Stimulated activated CD8-positive, alpha-beta memory T cell treated with anti-CD3 and anti-CD28 coated beads, Interleukin-15, amount 100 ng/mL, for 24 hours (primary cell): ENCODE data around the gene FAM151B.
"Not testable (repeated sequence)": the region's sequence is repeated elsewhere in the genome, so short reads cannot be mapped to it uniquely, and the experiment has no call there.

Source experiments
- DNase-seq: peaks from one replicate; pipeline ENCODE4 v3.0.0-alpha.2; 2020; ENCODE audit warnings: low read depth

Gene FAM151B

DNA sequence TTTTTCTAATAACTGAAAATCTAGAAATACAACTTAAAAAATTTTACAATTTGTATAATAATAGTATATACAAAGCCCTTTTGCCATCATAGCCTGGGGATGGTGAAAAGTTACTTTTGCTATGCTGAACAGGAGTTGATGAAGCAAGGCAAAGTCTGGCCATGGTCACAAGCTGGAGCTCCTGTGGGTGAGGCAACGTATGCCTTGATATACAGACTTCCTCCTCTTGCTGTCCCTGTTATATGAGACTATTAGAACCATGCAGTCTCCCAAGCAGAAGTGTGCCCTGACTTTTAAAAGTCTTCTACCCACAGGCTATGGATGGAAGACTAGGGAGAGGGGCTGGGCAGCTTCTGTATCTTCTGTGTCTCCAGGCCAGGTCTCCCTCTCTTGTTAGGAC is 15.7 kb downstream of the FAM151B start:
- no peak for DNase-seq

GRCh38 chr5:80504833-80505232 is 16.9 kb downstream of the FAM151B start:
- no peak for DNase-seq

DNA sequence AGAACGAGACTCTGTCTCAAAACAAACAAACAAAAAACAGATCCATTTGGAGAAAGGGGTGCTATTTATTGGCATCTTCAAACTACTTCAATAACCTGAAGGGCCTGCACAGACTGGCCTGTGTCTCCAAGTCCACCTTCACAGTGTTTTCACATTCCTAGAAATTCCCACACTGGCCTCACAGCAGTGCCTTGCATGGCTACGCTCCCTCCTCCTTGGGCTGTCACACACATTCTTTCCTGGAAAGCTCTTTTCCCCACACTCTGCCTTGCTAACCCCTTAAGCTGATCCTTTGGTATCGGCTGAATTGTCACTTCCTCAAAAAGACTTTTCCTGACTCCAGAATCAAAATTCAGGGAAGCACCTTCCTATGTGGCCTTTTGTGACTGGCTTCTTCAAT is 19.8 kb downstream of the FAM151B start:
- no peak for DNase-seq

DNA sequence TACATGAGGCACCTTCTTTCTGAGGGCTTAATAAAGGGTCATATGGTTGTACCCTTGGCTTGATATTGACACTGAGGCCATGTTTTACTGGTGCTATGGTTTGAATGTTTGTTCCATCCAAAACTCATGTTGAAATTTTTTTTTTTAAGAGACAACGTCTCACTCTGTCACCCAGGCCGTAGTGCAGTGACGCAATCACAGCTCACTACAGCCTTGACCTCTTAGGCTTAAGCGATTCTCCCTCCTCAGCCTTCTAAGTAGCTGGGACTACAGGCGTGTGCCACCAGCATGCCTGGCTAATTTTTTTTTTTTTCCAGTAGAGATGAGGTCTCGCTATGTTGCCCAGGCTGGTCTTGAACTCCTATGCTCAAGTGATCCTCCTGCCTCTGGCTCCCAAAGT is 20.9 kb downstream of the FAM151B start:
- no peak for DNase-seq

DNA sequence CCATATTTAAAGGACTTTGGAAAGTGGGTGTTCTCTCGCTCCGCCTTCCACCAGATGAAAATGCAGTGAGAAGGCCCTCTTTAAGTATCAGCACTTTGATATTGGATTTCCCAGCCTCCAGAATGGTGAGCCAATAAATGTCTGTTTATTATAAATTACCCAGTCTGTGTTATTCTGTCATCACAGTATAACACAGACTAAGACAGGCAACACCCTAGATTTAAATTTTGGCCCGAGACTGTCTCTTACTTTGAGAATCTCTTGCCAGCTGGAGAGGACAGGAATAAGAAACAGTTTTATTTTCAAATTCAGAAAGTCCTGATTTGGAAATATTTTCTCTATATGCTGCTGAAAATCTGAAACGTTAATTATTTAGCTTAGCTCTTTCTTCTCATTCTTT is 21.5 kb downstream of the FAM151B start:
- no peak for DNase-seq

- no peak for DNase-seq
These were observed 28.9 kb downstream of the FAM151B start for GRCh38 chr5:80516826-80517225.

- no peak for DNase-seq
These were observed 52.8 kb downstream of the FAM151B start for GRCh38 chr5:80540691-80541090.

DNA sequence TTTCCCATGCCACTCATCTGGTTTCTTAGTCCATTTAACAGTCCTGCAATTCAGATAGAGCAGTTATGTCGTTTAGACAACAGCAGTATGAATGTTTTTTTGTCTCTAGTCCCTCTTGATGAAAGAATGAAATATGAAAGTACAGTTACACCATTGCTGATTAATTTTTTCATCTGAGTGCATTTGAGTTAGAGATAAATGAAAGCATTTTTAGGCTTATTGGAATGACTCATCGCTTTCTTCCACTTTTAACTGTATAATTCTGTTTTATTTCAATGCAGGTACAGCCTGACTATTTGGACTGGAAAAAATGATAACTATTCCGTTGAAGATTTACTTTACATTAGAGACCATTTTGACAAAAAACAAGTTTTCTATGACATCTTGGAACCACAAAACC is 53.5 kb downstream of the FAM151B start:
- DNase-seq = no peak

DNA sequence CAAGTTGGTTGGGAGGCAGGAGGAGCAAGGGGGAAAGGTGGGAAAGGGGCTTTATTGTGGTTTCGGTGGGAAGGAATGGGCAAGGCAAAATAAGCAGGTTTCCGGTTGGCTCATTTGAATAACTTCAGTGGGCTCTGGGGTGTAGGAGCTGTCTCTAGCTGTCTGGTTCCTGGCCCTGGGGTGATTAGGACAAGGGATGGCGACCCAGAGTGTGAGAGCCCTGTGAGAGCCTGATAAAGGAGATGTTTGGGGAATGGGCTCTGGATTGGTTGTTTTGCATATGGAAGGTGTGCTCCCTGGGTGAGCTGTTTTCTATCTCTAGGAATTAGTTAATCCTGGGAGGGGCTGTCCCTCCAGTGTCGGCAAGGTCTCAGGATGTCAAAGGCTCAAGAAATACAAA is 66.7 kb downstream of the FAM151B start:
- no peak for DNase-seq

DNA sequence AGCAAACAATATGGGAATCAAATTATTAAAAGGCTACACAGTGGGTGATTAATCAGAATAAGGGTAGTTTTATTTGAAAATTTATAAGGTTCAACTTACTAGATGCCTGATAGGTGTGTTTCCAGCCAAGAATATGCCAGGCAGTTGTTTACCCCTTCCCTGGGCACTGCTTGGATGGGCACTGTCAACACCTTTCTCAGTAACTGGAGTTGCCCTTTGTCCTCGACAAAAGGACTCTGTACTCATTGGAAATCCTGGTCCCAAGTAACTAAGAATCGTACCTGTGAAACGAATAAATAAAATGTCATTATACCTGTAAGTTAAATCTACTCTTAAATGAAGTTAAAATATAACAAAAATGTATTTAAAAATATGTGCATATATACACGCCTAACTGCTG is 67.2 kb downstream of the FAM151B start:
- DNase-seq = no peak

DNA sequence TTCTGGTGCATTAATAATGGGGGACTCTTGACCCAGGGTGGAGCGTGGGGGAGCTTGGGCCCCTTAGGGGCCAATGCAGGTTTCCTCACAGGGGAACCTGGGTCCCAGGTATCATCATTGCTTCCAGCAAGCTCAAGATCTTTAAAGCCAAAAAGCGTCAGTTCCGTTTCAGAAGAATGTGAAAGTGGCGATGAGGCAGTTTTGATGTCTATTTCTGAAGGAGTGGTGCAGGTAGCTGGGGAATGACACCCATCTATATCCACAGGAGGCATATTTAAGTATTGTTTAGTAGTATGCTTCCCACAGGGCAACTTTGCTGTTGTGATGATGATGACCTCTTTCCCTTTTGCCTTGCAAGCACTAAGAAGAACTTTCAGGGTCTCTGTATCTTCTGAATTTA is 71.3 kb downstream of the FAM151B start:
- DNase-seq = no peak

DNA sequence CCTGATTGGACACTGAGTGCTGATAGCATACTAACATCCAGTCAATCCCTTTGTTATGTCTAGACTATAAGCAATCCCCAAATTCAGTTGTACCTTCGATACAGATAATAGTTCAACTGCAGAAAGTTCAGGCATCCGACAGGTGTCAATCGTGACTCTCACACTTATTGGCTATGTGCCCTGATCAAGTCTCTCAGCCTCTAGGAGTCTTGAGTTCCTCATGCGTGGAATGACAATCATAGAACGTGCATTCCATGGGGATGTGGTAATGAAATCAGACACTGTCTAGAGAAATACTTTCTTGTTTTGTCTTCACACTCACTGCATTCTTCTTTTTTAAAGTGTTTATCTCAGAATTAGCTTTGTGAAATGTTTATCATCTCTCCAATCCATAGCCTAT is 77.4 kb downstream of the FAM151B start:
- no peak for DNase-seq

DNA sequence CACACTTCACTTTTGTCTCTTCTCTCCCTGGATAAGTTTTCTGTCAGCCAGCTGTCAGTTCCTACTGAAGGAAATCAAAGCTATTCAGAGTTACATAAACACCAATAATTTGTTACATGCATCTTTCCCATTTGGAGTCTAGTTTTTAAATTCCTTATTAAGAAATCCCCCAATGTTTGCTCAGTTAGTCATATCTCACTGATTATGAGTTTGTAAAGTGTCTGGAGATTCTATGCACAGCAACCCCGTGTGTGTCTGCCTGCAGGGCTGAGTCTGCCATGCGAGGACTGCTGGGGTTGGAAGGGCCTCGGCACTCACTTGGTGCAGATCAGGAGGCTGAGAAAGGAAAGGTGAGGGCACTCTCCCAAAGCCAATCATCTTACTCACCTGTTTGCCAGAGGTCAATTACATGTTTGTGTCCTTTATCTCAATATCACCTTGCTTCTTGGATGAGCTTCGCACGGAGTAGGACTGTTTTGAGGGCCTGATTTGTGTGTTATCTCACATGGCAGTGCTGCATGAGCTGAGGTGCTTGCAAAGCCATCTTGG is 78.9 kb downstream of the FAM151B start:
- DNase-seq = no peak

DNA sequence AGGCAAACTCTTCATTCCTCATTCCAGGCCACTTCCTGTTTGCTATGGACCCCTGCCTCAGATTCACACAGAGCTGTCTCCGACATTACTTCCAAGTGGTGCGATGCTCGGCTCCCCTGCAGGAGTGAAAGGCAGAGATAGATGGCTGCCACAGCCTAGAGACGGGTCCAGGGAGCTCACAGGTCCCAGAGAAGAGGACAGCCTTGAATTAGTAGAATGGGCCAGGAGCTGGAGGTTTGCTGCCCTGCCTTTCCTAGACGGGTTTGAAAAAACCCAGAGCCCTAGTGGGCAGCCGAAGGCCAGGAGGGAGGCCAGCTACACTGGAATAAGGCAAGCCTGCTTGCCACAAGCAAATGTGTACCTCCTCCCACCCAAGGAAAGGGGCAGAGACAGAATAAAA is 80.4 kb downstream of the FAM151B start:
- DNase-seq = no peak

DNA sequence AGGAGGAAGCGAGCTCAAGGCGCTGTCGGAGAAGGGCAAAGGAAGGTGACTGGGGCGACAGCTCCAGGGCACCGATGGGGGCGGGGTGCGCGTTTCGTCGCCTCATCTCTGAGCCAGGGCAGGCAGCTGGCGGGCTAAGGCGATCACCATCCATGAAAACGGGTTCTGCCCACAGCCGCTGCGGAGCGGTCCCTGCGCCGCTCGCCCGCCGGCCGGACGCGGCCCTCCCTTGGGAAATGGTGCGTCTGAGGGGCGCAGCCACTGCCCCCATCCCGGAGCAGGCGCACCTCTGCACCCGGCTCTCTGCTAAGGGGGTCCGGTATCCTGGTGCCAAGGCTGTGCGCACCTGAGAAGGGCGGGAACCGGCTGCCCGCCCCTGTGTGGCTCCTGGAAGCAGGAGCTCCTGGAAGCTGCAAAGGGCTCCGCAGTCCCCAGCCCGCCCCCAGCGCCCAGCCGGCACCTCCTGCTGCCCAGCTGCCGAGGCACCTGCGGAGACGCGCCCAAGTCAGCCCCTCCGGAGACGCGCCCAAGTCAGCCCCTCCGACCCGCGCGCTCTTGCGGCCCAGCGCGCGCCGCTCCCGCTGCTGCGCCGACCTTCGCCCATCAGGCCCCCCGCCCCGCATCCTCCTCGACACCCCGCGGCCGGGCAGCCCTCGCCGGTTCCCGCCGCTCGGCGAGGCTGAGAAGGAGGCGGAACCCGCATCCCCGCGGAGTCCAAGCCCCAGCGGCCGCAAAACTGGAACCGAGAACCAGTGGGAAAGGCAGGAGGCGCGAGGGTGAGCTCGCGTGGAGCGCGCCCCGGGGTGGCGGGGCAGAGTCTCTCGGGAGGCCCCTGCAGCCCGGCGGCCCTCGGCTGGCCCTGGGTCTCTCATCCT is 81.4 kb downstream of the FAM151B start:
- no peak for DNase-seq

- DNase-seq = no peak
These were observed 82.3 kb downstream of the FAM151B start, which contains the start of gene ANKRD34B for GRCh38 chr5:80569961-80570786. TSS of gene ANKRD34B (minus strand) at chr5:80570280. CDS start at chr5:80560019, 10,261 bp downstream.

GRCh38 chr5:80573062-80573461 is 85.2 kb downstream of the FAM151B start:
- DNase-seq = no peak

DNA sequence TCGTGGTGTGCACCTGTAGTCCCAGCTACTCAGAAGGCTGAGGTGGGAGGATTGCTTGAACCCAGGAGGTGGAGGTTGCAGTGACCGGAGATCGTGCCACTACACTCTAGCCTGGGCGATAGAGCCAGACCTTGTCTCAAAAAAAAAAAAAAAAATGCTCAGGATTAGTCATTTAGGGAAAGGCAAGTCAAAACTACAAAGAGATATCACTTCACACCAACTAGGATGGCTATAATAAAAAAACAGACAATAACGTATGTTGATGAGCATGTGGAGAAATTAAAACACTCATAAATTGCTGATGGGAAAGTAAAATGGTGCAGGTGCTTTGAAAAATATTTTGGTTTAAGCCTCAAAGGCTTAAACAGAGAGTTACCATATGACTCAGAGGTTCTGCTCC is 88.5 kb downstream of the FAM151B start:
- no peak for DNase-seq

GRCh38 chr5:80577707-80578106 is 89.8 kb downstream of the FAM151B start:
- DNase-seq = no peak

DNA sequence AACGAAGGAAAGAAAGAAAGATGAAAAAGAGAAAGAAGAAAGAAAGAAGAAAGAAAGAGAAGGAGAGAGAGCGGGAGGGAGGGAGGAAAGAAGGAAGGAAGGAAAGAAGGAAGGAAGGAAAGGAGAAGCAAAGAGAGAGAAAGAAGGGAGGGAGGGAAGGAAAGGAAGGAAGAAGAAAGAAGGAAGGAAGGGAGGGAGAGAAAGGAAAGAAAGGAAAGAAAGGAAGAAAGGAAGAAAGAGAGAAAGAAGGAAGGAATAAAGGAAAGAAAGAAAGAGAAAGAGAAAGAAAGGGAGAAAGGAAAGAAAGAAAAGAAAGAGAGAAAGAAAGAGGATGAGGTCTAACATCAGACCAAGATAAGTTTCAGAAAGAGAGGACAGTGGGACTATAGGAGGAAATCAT is 91.2 kb downstream of the FAM151B start:
- no peak for DNase-seq

DNA sequence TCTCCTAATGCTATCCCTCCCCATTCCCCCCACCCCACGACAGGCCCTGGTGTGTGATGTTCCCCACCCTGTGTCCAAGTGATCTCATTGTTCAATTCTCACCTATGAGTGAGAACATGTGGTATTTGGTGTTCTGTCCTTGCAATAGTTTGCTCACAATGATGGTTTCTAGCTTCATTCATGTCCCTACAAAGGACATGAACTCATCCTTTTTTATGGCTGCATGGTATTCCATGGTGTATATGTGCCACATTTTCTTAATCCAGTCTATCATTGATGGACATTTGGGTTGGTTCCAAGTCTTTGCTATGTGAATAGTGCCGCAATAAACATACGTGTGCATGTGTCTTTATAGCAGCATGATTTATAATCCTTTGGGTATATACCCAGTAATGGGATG is 92.4 kb downstream of the FAM151B start:
- not testable (repeated sequence) for DNase-seq

- DNase-seq = no peak
These were observed 96.9 kb downstream of the FAM151B start for GRCh38 chr5:80584770-80585169.
